Effector memory CD4-positive, alpha-beta T cell (primary cell): ENCODE data around the gene PNO1.
"Not testable (repeated sequence)": the region's sequence is repeated elsewhere in the genome, so short reads cannot be mapped to it uniquely, and the experiment has no call there.

ENCODE experiments used
- DNase-seq, 3 donors: peaks; one replicate each; pipeline ENCODE4 v3.0.0-alpha.2; 2020
- H3K27ac ChIP-seq: 2 replicates; pipeline ENCODE4 v1.7.0; 2013; ENCODE audit warnings: mild to moderate bottlenecking, low read length, moderate library complexity; ENCODE audit not compliant: insufficient read depth, poor library complexity, severe bottlenecking
- H3K27me3 ChIP-seq: replicated peaks from 2 replicates; pipeline ENCODE4 v1.7.0; 2013; ENCODE audit warnings: mild to moderate bottlenecking, low read length; ENCODE audit not compliant: insufficient read depth, control insufficient read depth, poor library complexity, severe bottlenecking
- H3K36me3 ChIP-seq: 2 replicates; pipeline ENCODE4 v1.7.0; 2013; ENCODE audit warnings: mild to moderate bottlenecking, low read length, moderate library complexity; ENCODE audit not compliant: control insufficient read depth, insufficient read depth
- H3K4me1 ChIP-seq: 2 replicates; pipeline ENCODE4 v1.7.0; 2013; ENCODE audit warnings: low read length, mild to moderate bottlenecking; ENCODE audit not compliant: control insufficient read depth, insufficient read depth, poor library complexity, severe bottlenecking
- H3K4me3 ChIP-seq: 2 replicates; pipeline ENCODE4 v1.7.0; 2013; ENCODE audit warnings: low read length, low read depth, mild to moderate bottlenecking; ENCODE audit not compliant: insufficient read depth, poor library complexity, severe bottlenecking
- H3K9me3 ChIP-seq: 2 replicates; pipeline ENCODE4 v1.7.0; 2013; ENCODE audit warnings: mild to moderate bottlenecking, low read length, moderate library complexity; ENCODE audit not compliant: control insufficient read depth

Gene PNO1

GRCh38 chr2:68172990-68173700, 15.5 kb downstream of the PNO1 start:
- Histone ChIP-seq H3K27ac (no peak overlapping the region), H3K27me3 (no peaks in the 10 kb centered on the region), H3K36me3 (peaks cover 39% of the 10 kb centered on the region), H3K4me1 (no peaks in the 10 kb centered on the region), H3K4me3 (no peak overlapping the region), H3K9me3 (no peaks in the 10 kb centered on the region)
- DNase-seq = no peak

GRCh38 chr2:68175210-68175609, 17.5 kb downstream of the PNO1 start:
- H3K4me3 ChIP-seq, H3K27ac ChIP-seq, H3K4me1 ChIP-seq, H3K9me3 ChIP-seq, H3K27me3 ChIP-seq, DNase-seq: not testable (repeated sequence)
- H3K36me3 ChIP-seq = peaks cover 50% of the 10 kb centered on the region

- Histone ChIP-seq H3K9me3 (no peaks in the 10 kb centered on the region), H3K27ac (no peak overlapping the region), H3K36me3 (peaks cover 52% of the 10 kb centered on the region), H3K4me1 (no peaks in the 10 kb centered on the region), H3K4me3 (no peak overlapping the region), H3K27me3 (no peaks in the 10 kb centered on the region)
- no peak for DNase-seq
Observed at GRCh38 chr2:68176657-68177056, 19.0 kb downstream of the PNO1 start.

GRCh38 chr2:68177541-68177940, 19.9 kb downstream of the PNO1 start:
- no peak for DNase-seq
- H3K27ac ChIP-seq = no peak overlapping the region
- no peak overlapping the region for H3K4me3 ChIP-seq
- H3K4me1 ChIP-seq = no peaks in the 10 kb centered on the region
- no peaks in the 10 kb centered on the region for H3K27me3 ChIP-seq
- H3K36me3 ChIP-seq = peaks cover 44% of the 10 kb centered on the region
- no peaks in the 10 kb centered on the region for H3K9me3 ChIP-seq

- H3K4me1 ChIP-seq = no peaks in the 10 kb centered on the region
- no peak overlapping the region for H3K27ac ChIP-seq
- H3K36me3 ChIP-seq = peaks cover 48% of the 10 kb centered on the region
- no peak overlapping the region for H3K4me3 ChIP-seq
- H3K27me3 ChIP-seq = no peaks in the 10 kb centered on the region
- no peak for DNase-seq
- H3K9me3 ChIP-seq = no peaks in the 10 kb centered on the region
Observed at GRCh38 chr2:68178432-68178831, 20.7 kb downstream of the PNO1 start.

- no peak for DNase-seq
Observed at GRCh38 chr2:68178954-68179627, 21.4 kb downstream of the PNO1 start.

GRCh38 chr2:68182902-68183301, 25.2 kb downstream of the PNO1 start:
- no peak for DNase-seq
- H3K4me1 ChIP-seq = no peaks in the 10 kb centered on the region
- H3K4me3 ChIP-seq = no peak overlapping the region
- H3K27me3 ChIP-seq = no peaks in the 10 kb centered on the region
- peaks cover 38% of the 10 kb centered on the region for H3K36me3 ChIP-seq
- no peak overlapping the region for H3K27ac ChIP-seq
- H3K9me3 ChIP-seq = no peaks in the 10 kb centered on the region

More at GRCh38 chr2:68178954-68179627, 21.4 kb downstream of the PNO1 start:
- Histone ChIP-seq H3K27ac (no peak overlapping the region), H3K9me3 (no peaks in the 10 kb centered on the region), H3K27me3 (no peaks in the 10 kb centered on the region), H3K4me3 (no peak overlapping the region), H3K36me3 (peaks cover 47% of the 10 kb centered on the region), H3K4me1 (no peaks in the 10 kb centered on the region)

GRCh38 chr2:68185541-68186164, 28.0 kb downstream of the PNO1 start:
- Histone ChIP-seq H3K9me3 (no peaks in the 10 kb centered on the region), H3K4me3 (no peak overlapping the region)

GRCh38 chr2:68187329-68187728, 29.6 kb downstream of the PNO1 start:
- Histone ChIP-seq H3K9me3 (no peaks in the 10 kb centered on the region), H3K4me1 (peaks cover 3% of the 10 kb centered on the region), H3K27ac (no peak overlapping the region), H3K27me3 (no peaks in the 10 kb centered on the region), H3K36me3 (peaks cover 20% of the 10 kb centered on the region), H3K4me3 (no peak overlapping the region)
- no peak for DNase-seq

More at GRCh38 chr2:68185541-68186164, 28.0 kb downstream of the PNO1 start:
- peak; percentile 20 to 47 (median 32) for DNase-seq
- Histone ChIP-seq H3K27me3 (no peaks in the 10 kb centered on the region), H3K27ac (peak overlapping the region; percentile 15), H3K4me1 (no peaks in the 10 kb centered on the region), H3K36me3 (peaks cover 25% of the 10 kb centered on the region)

- Histone ChIP-seq H3K4me3 (peak overlapping the region; percentile 31), H3K27ac (peak overlapping the region; percentile 4)
- no peak for DNase-seq
Observed at GRCh38 chr2:68188831-68189230, 31.1 kb downstream of the PNO1 start.

More at GRCh38 chr2:68188831-68189230, 31.1 kb downstream of the PNO1 start:
- H3K27me3 ChIP-seq = no peaks in the 10 kb centered on the region
- H3K9me3 ChIP-seq = no peaks in the 10 kb centered on the region
- peaks cover 3% of the 10 kb centered on the region for H3K4me1 ChIP-seq
- peaks cover 14% of the 10 kb centered on the region for H3K36me3 ChIP-seq
